HepG2 (cell line): ENCODE data around the gene BABAM2. TPM values are rescaled to one million over a fixed set of nuclear protein-coding genes. Genes with fewer than 3 reads are reported as not detected.

Experiments used
- ATAC-seq: fragments of 200-7000 bp; cut with Tn5 transposase; 3 replicates; pipeline ENCODE4 v1.9.1; 2020; ENCODE audit warnings: mild to moderate bottlenecking, moderate library complexity
- BruUV-seq: library from RNA; stranded (reverse); fragments of 400-500 nt; replicated peaks from 2 replicates; lab custom pipeline; 2021; lab: Mats Ljungman, UMichigan
- CTCF ChIA-PET: fragments of 300-600 bp; formaldehyde crosslinking; extraction: SDS; loops from one replicate; lab custom pipeline; 2021; ENCODE audit warnings: low total read pairs, inconsistent platforms, low intra/inter-chr PET ratio; lab: Yijun Ruan, JAX
- POLR2A ChIA-PET: fragments of 350-600 bp; sonication (Branson Sonifier 250); formaldehyde crosslinking; loops from one replicate; lab custom pipeline; 2020; ENCODE audit warnings: antibody characterized with exemption, inconsistent platforms; lab: Yijun Ruan, JAX
- DNase-seq: peaks from one replicate; pipeline ENCODE4 v3.0.0-alpha.2; 2015; ENCODE audit warnings: low spot score
- FAIRE-seq: peaks from 3 replicates; lab custom pipeline; 2011; peaks lifted over from hg19 to GRCh38; lab: Jason Lieb, UNC
- H2AFZ ChIP-seq: one replicate; pipeline ENCODE4 v1.6.1; 2011; ENCODE audit warnings: low read length, inconsistent platforms
- H3K27ac ChIP-seq: fragments of 300-600 bp; 3 replicates; pipeline ENCODE4 v1.8.0; 2011; ENCODE audit warnings: mixed run types, mild to moderate bottlenecking, mixed read lengths, low read length, inconsistent platforms; ENCODE audit not compliant: insufficient read depth; ENCODE audit errors: extremely low read length
- H3K27me3 ChIP-seq, 2 experiments: fragments of 200-600 bp in 1 of 2; 2 replicates in 1 of 2; 3 replicates in 1 of 2; pipeline versions ENCODE4 v1.6.0 to v1.8.0; 2011; ENCODE audit warnings: low read length in 2 of 2, mild to moderate bottlenecking in 2 of 2, moderate library complexity in 2 of 2, inconsistent platforms in 1 of 2; ENCODE audit not compliant: insufficient read depth in 2 of 2, control insufficient read depth in 1 of 2
- H3K36me3 ChIP-seq, 2 experiments: fragments of 200-600 bp in 1 of 2; replicated peaks in 1 of 2; 2 replicates in 1 of 2; 3 replicates in 1 of 2; pipeline versions ENCODE4 v1.5.1 to v1.8.0; 2011; ENCODE audit warnings: low read length in 2 of 2, inconsistent platforms in 1 of 2; ENCODE audit not compliant: insufficient read depth in 2 of 2, control insufficient read depth in 1 of 2
- H3K4me1 ChIP-seq: 2 replicates; pipeline ENCODE4 v1.5.1; 2012; ENCODE audit warnings: low read length, inconsistent platforms; ENCODE audit not compliant: insufficient read depth
- H3K4me2 ChIP-seq: 2 replicates; pipeline ENCODE4 v1.6.0; 2011; ENCODE audit warnings: low read depth, low read length, inconsistent platforms
- H3K4me3 ChIP-seq, 3 experiments: fragments of 200-600 bp in 1 of 3; sonication (generic), shearing (Covaris generic) in 1 of 3; replicated peaks in 1 of 3; 2 replicates each; pipeline ENCODE4 v1.5.1; 2011 to 2016; ENCODE audit warnings: low read length in 3 of 3, inconsistent platforms in 2 of 3, low read depth in 2 of 3, mild to moderate bottlenecking in 2 of 3, control low read depth in 1 of 3, mixed read lengths in 1 of 3; ENCODE audit not compliant: insufficient read depth in 1 of 3
- H3K79me2 ChIP-seq: one replicate; pipeline ENCODE4 v1.6.1; 2011; ENCODE audit warnings: low read length, inconsistent platforms; ENCODE audit not compliant: insufficient read depth
- H3K9ac ChIP-seq: 2 replicates; pipeline ENCODE4 v1.6.0; 2011; ENCODE audit warnings: mild to moderate bottlenecking, low read depth, low read length, inconsistent platforms; ENCODE audit not compliant: insufficient read depth
- H3K9me3 ChIP-seq: 2 replicates; pipeline ENCODE4 v1.5.1; 2012; ENCODE audit warnings: mild to moderate bottlenecking, low read length
- H4K20me1 ChIP-seq: 2 replicates; pipeline ENCODE4 v1.6.0; 2011; ENCODE audit warnings: inconsistent platforms, mild to moderate bottlenecking, low read length, moderate library complexity; ENCODE audit not compliant: insufficient read depth
- AFF4 ChIP-seq: sonication (generic); formaldehyde crosslinking; IDR thresholded peaks from 2 replicates; pipeline ENCODE4 v1.4.0; 2020; ENCODE audit warnings: missing genetic modification reagents
- ARHGAP35 ChIP-seq: sonication (generic); formaldehyde crosslinking; IDR thresholded peaks from 2 replicates; pipeline ENCODE4 v1.9.0; 2022; ENCODE audit warnings: mild to moderate bottlenecking, inconsistent platforms, moderate library complexity, missing genetic modification reagents, borderline replicate concordance
- ARNT2 ChIP-seq: sonication (generic); formaldehyde crosslinking; IDR thresholded peaks from 2 replicates; pipeline ENCODE4 v1.8.0; 2022; ENCODE audit warnings: mild to moderate bottlenecking, low read depth, missing genetic modification reagents, moderate library complexity
- CAMTA2 ChIP-seq: sonication (generic); formaldehyde crosslinking; IDR thresholded peaks from 2 replicates; pipeline ENCODE4 v1.4.0; 2020; ENCODE audit warnings: mild to moderate bottlenecking, missing genetic modification reagents, borderline replicate concordance
- HDAC1 ChIP-seq: sonication (generic); formaldehyde crosslinking; IDR thresholded peaks from 2 replicates; pipeline ENCODE4 v1.5.1; 2020; ENCODE audit warnings: mild to moderate bottlenecking, missing genetic modification reagents
- HNRNPLL ChIP-seq: fragments of 200-400 bp; formaldehyde crosslinking; IDR thresholded peaks from 2 replicates; pipeline ENCODE4 v1.6.1; 2017; ENCODE audit warnings: mild to moderate bottlenecking, low read depth, low read length; ENCODE audit not compliant: poor library complexity, severe bottlenecking
- MATR3 ChIP-seq: sonication (generic); formaldehyde crosslinking; IDR thresholded peaks from 2 replicates; pipeline ENCODE4 v1.4.0; 2020; ENCODE audit warnings: missing genetic modification reagents
- MAZ ChIP-seq, 2 experiments: sonication (generic) in 1 of 2; formaldehyde crosslinking in 1 of 2; IDR thresholded peaks; 2 replicates each; pipeline versions ENCODE4 v1.5.0 to v1.6.1; 2012 to 2020; ENCODE audit warnings: low read depth in 2 of 2, mild to moderate bottlenecking in 2 of 2, borderline replicate concordance in 1 of 2, improper control_type of control experiment in 1 of 2, low read length in 1 of 2, missing genetic modification reagents in 1 of 2, moderate library complexity in 1 of 2
- NR3C1 ChIP-seq: sonication (generic); formaldehyde crosslinking; IDR thresholded peaks from 2 replicates; pipeline ENCODE4 v1.4.0; 2020; ENCODE audit warnings: missing genetic modification reagents
- ZMYM3 ChIP-seq: sonication (generic); formaldehyde crosslinking; IDR thresholded peaks from 2 replicates; pipeline ENCODE4 v1.5.1; 2020; ENCODE audit warnings: mild to moderate bottlenecking, missing genetic modification reagents
- ZNF367 ChIP-seq: sonication (generic); formaldehyde crosslinking; IDR thresholded peaks from 2 replicates; pipeline ENCODE4 v1.4.0; 2020; ENCODE audit warnings: missing genetic modification reagents, borderline replicate concordance
- WGBS: methylation state at CpG from one replicate; pipeline ENCODE4 v1.1.6; 2017; ENCODE audit warnings: low lambda C conversion rate; 5-methylcytosine and 5-hydroxymethylcytosine counted together
- in situ Hi-C: cut with HindIII; loops from 2 replicates; pipeline ENCODE4 v1.10.0; 2017; ENCODE audit warnings: low pct_unique_long_range_greater_than_20kb; ENCODE audit not compliant: extremely low pct_ligation_motif_present
- intact Hi-C: fragments of 100-400 bp; cut with micrococcal nuclease; formaldehyde crosslinking; loops from one replicate; pipeline ENCODE4 v1.10.0; 2022; ENCODE audit not compliant: unreplicated experiment
- polyA plus RNA-seq, 8 experiments: library from polyadenylated mRNA; depleted of rRNA in 3 of 8; stranded (reverse) in 7 of 8; unstranded in 1 of 8; fragments of >200 nt; fragmentation: Illumina TruSeq in 4 of 8; extraction: Trizol in 4 of 8; gene quantifications; 2 replicates each; pipeline versions ENCODE4 v1.2.1 to v1.2.3, GENCODE V29; 2011 to 2016; ENCODE audit warnings: low read depth in 4 of 8, missing spikeins in 1 of 8, mixed read lengths in 1 of 8; ENCODE audit not compliant: insufficient read depth in 1 of 8
- total RNA-seq, 5 experiments: library from RNA; depleted of rRNA; stranded (reverse); fragments of >200 nt; fragmentation: Illumina TruSeq; extraction: Trizol; gene quantifications; 2 replicates each; pipeline ENCODE4 v1.2.3, GENCODE V29; 2016; ENCODE audit warnings: low read depth in 1 of 5

The BABAM2 gene
- total and polyA plus RNA-seq, 2 of the 13 experiments (the other 11 are each of a cell fraction or from before 2014, with no cell fraction given): 24.9 to 28.0 TPM

- Histone ChIP-seq H3K4me2 (no peak overlapping the region), H3K4me1 (0 out of 2 replicates have a peak, but pooled peaks cover 7% of the 10 kb centered on the region), H3K36me3 (no peaks in the 10 kb centered on the region; a peak in 1 of 5 replicates), H3K9ac (no peak overlapping the region), H3K27ac (no peak overlapping the region), H3K9me3 (no peaks in the 10 kb centered on the region), H3K4me3 (no peak overlapping the region), H3K79me2 (no peaks in the 10 kb centered on the region), H3K27me3 (no peaks in the 10 kb centered on the region), H4K20me1 (no peaks in the 10 kb centered on the region), H2AFZ (no peak overlapping the region)
- no TSS peak for BruUV-seq
- POLR2A ChIA-PET: no interaction called here
- WGBS: 90% methylated on average over 4 of the region's 4 CpGs
- CTCF ChIA-PET: no interaction called here
- DNase-seq (no peak), ATAC-seq (no peak), FAIRE-seq (no peak)
- in situ Hi-C loops: no loop called here
- intact Hi-C loops: no loop called here
- TF ChIP-seq HDAC1 (CRISPR knock-in tag): no peak
- TF ChIP-seq ARHGAP35 (CRISPR knock-in tag): no peak
- no peak for TF ChIP-seq MAZ (IDR thresholded peaks at IDR 0.05; ENCODE audit: borderline replicate concordance, low read depth, low read length)
- TF ChIP-seq MAZ (CRISPR knock-in tag; IDR thresholded peaks at IDR 0.05; ENCODE audit: low read depth): no peak
- no peak for TF ChIP-seq ZNF367 (CRISPR knock-in tag)
- TF ChIP-seq NR3C1 (CRISPR knock-in tag): no peak
- no peak for TF ChIP-seq ZMYM3 (CRISPR knock-in tag)
- no peak for TF ChIP-seq ARNT2 (CRISPR knock-in tag)
- TF ChIP-seq MATR3 (CRISPR knock-in tag): no peak
- no peak for TF ChIP-seq HNRNPLL
- TF ChIP-seq CAMTA2 (CRISPR knock-in tag): no peak
- TF ChIP-seq AFF4: no peak
Measured at GRCh38 chr2:28135799-28136198, 245.3 kb downstream of the BABAM2 start.
